ENCODE measurements around the gene DNAJC1. TPM values are rescaled to one million over a fixed set of nuclear protein-coding genes. Genes with fewer than 3 reads are reported as not detected.

The DNAJC1 gene
- total and polyA plus RNA-seq, 2 of the 8 experiments (the other 6 are each of a cell fraction or from before 2014, with no cell fraction given), result 6.8 to 14.8 TPM

GRCh38 chr10:21904930-21905329 lies 98.6 kb downstream of the DNAJC1 start:
- Histone ChIP-seq H4K8ac (ENCODE audit: extremely low read depth, insufficient read depth, low read length) (no peak overlapping the region), H3K36me3 (ENCODE audit: control insufficient read depth in 2 of 4, insufficient read depth in 4 of 4, low read length in 3 of 4) (no peaks in the 10 kb centered on the region; a peak in 1 of 8 replicates), H3K4me3 (ENCODE audit: extremely low read depth in 1 of 4, insufficient read depth in 2 of 4, low read depth in 3 of 4, low read length in 4 of 4) (no peak overlapping the region), H2BK5ac (ENCODE audit: low read depth, low read length) (no peak overlapping the region), H3K23me2 (ENCODE audit: low read depth, low read length) (no peaks in the 10 kb centered on the region), H3K23ac (ENCODE audit: insufficient read length) (no peak overlapping the region), H2BK20ac (ENCODE audit: low read length) (no peak overlapping the region), H3K4me1 (replicated peaks in 1 of 4; ENCODE audit: control insufficient read depth in 3 of 4, insufficient read depth in 4 of 4, low read length in 3 of 4) (no peaks in the 10 kb centered on the region), H3K4ac (replicated peaks; ENCODE audit: insufficient read length, low read depth, low read length) (no peak overlapping the region), H4K5ac (ENCODE audit: insufficient read length, low read depth, low read length) (no peak overlapping the region), H3K4me2 (ENCODE audit: insufficient read depth in 1 of 2, low read depth in 2 of 2, low read length in 2 of 2) (no peak overlapping the region), H3K56ac (replicated peaks; ENCODE audit: insufficient read length, low read depth, low read length) (no peak overlapping the region), H4K91ac (replicated peaks; ENCODE audit: insufficient read length, low read length) (no peak overlapping the region), H3K27me3 (replicated peaks in 1 of 4; ENCODE audit: control insufficient read depth in 3 of 4, extremely low read depth in 1 of 4, insufficient read depth in 3 of 4, low read length in 3 of 4) (no peaks in the 10 kb centered on the region), H2AFZ (ENCODE audit: low read length) (no peak overlapping the region), H3K9me3 (ENCODE audit: insufficient read depth in 2 of 2, low read depth in 1 of 2, low read length in 1 of 2) (no peaks in the 10 kb centered on the region), H3K27ac (ENCODE audit: low read depth, low read length) (no peak overlapping the region), H3K9ac (replicated peaks in 1 of 4; ENCODE audit: extremely low read depth in 1 of 4, low read depth in 3 of 4, low read length in 3 of 4) (no peak overlapping the region), H3K18ac (ENCODE audit: extremely low read depth, low read length) (no peak overlapping the region), H3K14ac (ENCODE audit: insufficient read length) (no peak overlapping the region), H2BK120ac (replicated peaks; ENCODE audit: low read depth, low read length) (no peak overlapping the region), H2BK15ac (ENCODE audit: low read length) (no peak overlapping the region), H2BK12ac (ENCODE audit: low read depth, low read length) (no peak overlapping the region), H4K20me1 (replicated peaks in 1 of 2; ENCODE audit: control insufficient read depth in 1 of 2, insufficient read depth in 2 of 2, low read length in 2 of 2) (no peaks in the 10 kb centered on the region), H3K79me2 (ENCODE audit: control insufficient read depth in 1 of 2, insufficient read depth in 2 of 2, low read length in 2 of 2) (no peaks in the 10 kb centered on the region), H2AK5ac (ENCODE audit: low read depth, low read length) (no peak overlapping the region), H3K79me1 (ENCODE audit: low read depth, low read length) (no peaks in the 10 kb centered on the region)
- FAIRE-seq (no peak), DNase-seq (ENCODE audit: low read depth in 1 of 2, low spot score in 2 of 2) (no peak)
- POLR2A ChIA-PET (ENCODE audit: partially characterized antibody), result no interaction called here
- 88% methylated on average over 2 of the region's 2 CpGs; no CpG with 5 or more reads in 1 of the 2 experiments for WGBS, 2 experiments (ENCODE audit: extremely low coverage in 1 of 2, insufficient coverage in 1 of 2, insufficient read length in 1 of 2, insufficient replicate concordance in 2 of 2, low coverage in 1 of 2, low lambda C conversion rate in 2 of 2, missing lambda C conversion rate in 1 of 2)
- CTCF ChIA-PET (ENCODE audit: partially characterized antibody), result interaction anchor here (0.6 to 0.7 kb wide), 2 partner anchors 421 to 669 kb away, joined by 3 read pairs; no protein-coding TSS in a partner anchor
- TF ChIP-seq CTBP2 (IDR thresholded peaks at IDR 0.05; ENCODE audit: borderline replicate concordance, insufficient read depth, insufficient read length, low read length), result no peak
- no peak for TF ChIP-seq ZNF274 (IDR thresholded peaks at IDR 0.05; ENCODE audit: borderline replicate concordance, extremely low read depth, low read length)
- TF ChIP-seq CHD2 (IDR thresholded peaks at IDR 0.05; ENCODE audit: low read length), result no peak
